RWPE1 (cell line): ENCODE results near the gene DOCK3.
"Not testable (repeated sequence)": the region's sequence is repeated elsewhere in the genome, so short reads cannot be mapped to it uniquely, and the experiment has no call there.

Experiments used
- CTCF ChIA-PET: fragments of 350-600 bp; sonication (Branson Sonifier 250); formaldehyde crosslinking; extraction: SDS; loops from one replicate; lab custom pipeline; 2021; lab: Yijun Ruan, JAX
- POLR2A ChIA-PET: fragments of 400-600 bp; formaldehyde crosslinking; extraction: SDS; loops from one replicate; lab custom pipeline; 2020; ENCODE audit warnings: antibody characterized with exemption; ENCODE audit not compliant: low non-redundant PET; lab: Yijun Ruan, JAX
- DNase-seq: peaks from one replicate; pipeline ENCODE4 v3.0.0; 2012; ENCODE audit warnings: low spot score
- H3K27ac ChIP-seq: fragments of 450-650 bp; 2 replicates; pipeline ENCODE4 v1.5.1; 2017
- CTCF ChIP-seq: fragments of 450-650 bp; conservative IDR thresholded peaks from 2 replicates; pipeline ENCODE4 v1.5.1; 2017; ENCODE audit warnings: low read depth, mild to moderate bottlenecking

The DOCK3 gene

GRCh38 chr3:50660386-50660785 is 14.3 kb upstream of the DOCK3 start:
- CTCF ChIA-PET, result no interaction called here
- H3K27ac ChIP-seq, result no peak overlapping the region
- DNase-seq, result no peak
- TF ChIP-seq CTCF, result no peak
- POLR2A ChIA-PET, result no interaction called here

GRCh38 chr3:50661321-50661837 is 13.3 kb upstream of the DOCK3 start:
- H3K27ac ChIP-seq, result no peak overlapping the region
- POLR2A ChIA-PET, result no interaction called here

GRCh38 chr3:50662408-50662807 is 12.3 kb upstream of the DOCK3 start:
- no peak for DNase-seq
- CTCF ChIA-PET, result interaction anchor here (0.6 kb wide), 1 partner anchor 47 kb away, joined by 3 read pairs; no protein-coding TSS in a partner anchor

More at GRCh38 chr3:50661321-50661837, 13.3 kb upstream of the DOCK3 start:
- no peak for TF ChIP-seq CTCF
- CTCF ChIA-PET, result interaction anchor here (0.6 to 0.7 kb wide), 2 partner anchors 8 to 20 kb away, joined by 3 read pairs; no protein-coding TSS in a partner anchor
- no peak for DNase-seq

GRCh38 chr3:50665081-50665840 is 9.5 kb upstream of the DOCK3 start:
- no peak for DNase-seq
- H3K27ac ChIP-seq, result no peak overlapping the region
- CTCF ChIA-PET, result no interaction called here
- POLR2A ChIA-PET, result no interaction called here
- no peak for TF ChIP-seq CTCF

More at GRCh38 chr3:50662408-50662807, 12.3 kb upstream of the DOCK3 start:
- no peak overlapping the region for H3K27ac ChIP-seq
- TF ChIP-seq CTCF, result no peak
- POLR2A ChIA-PET, result no interaction called here

GRCh38 chr3:50665841-50666115 is 8.9 kb upstream of the DOCK3 start:
- H3K27ac ChIP-seq, DNase-seq, POLR2A ChIA-PET, CTCF ChIA-PET: not testable (repeated sequence)

GRCh38 chr3:50666837-50667236 is 7.9 kb upstream of the DOCK3 start:
- DNase-seq, result no peak
- ChIA-PET CTCF (no interaction called here), POLR2A (no interaction called here)
- no peak for TF ChIP-seq CTCF
- H3K27ac ChIP-seq, result no peak overlapping the region

- H3K27ac ChIP-seq, result no peak overlapping the region
- CTCF ChIA-PET, result no interaction called here
- no peak for TF ChIP-seq CTCF
- POLR2A ChIA-PET, result no interaction called here
- peak; percentile 25 for DNase-seq
Observed at GRCh38 chr3:50671331-50671730, 3.4 kb upstream of the DOCK3 start.
